HepG2 (cell line): ENCODE data around the gene TNFAIP3. TPM values are rescaled to one million over a fixed set of nuclear protein-coding genes. Genes with fewer than 3 reads are reported as not detected.

Experiments
- BCL6 ChIP-seq: IDR thresholded peaks from 2 replicates; pipeline ENCODE4 v1.6.1; 2016; ENCODE audit warnings: missing genetic modification reagents, missing compliant biosample characterization
- CREM ChIP-seq, 2 experiments: sonication (generic) in 1 of 2; formaldehyde crosslinking in 1 of 2; IDR thresholded peaks; 2 replicates each; pipeline versions ENCODE4 v1.4.0 to v1.6.1; 2016 to 2020; ENCODE audit warnings: antibody characterized with exemption in 1 of 2, mild to moderate bottlenecking in 1 of 2, missing genetic modification reagents in 1 of 2
- GABPA ChIP-seq, 2 experiments: IDR thresholded peaks; 2 replicates each; pipeline ENCODE4 v1.6.1; 2011 to 2016; ENCODE audit warnings: low read depth in 2 of 2, low read length in 1 of 2, missing biosample characterization in 1 of 2, missing genetic modification characterization in 1 of 2
- XRCC5 ChIP-seq: fragments of 200-400 bp; formaldehyde crosslinking; optimal IDR thresholded peaks from 2 replicates; pipeline ENCODE3; 2017; ENCODE audit warnings: mild to moderate bottlenecking, low read length
- ZNF230 ChIP-seq: sonication (generic); formaldehyde crosslinking; IDR thresholded peaks from 2 replicates; pipeline ENCODE4 v1.4.0; 2020; ENCODE audit warnings: mild to moderate bottlenecking, missing genetic modification reagents
- ZNF660 ChIP-seq: sonication (generic); formaldehyde crosslinking; IDR thresholded peaks from 2 replicates; pipeline ENCODE4 v1.5.1; 2020; ENCODE audit warnings: mild to moderate bottlenecking, low read depth, missing genetic modification reagents, borderline replicate concordance
- polyA plus RNA-seq, 8 experiments: library from polyadenylated mRNA; depleted of rRNA in 3 of 8; stranded (reverse) in 7 of 8; unstranded in 1 of 8; fragments of >200 nt; fragmentation: Illumina TruSeq in 4 of 8; extraction: Trizol in 4 of 8; gene quantifications; 2 replicates each; pipeline versions ENCODE4 v1.2.1 to v1.2.3, GENCODE V29; 2011 to 2016; ENCODE audit warnings: low read depth in 4 of 8, missing spikeins in 1 of 8, mixed read lengths in 1 of 8; ENCODE audit not compliant: insufficient read depth in 1 of 8
- total RNA-seq, 5 experiments: library from RNA; depleted of rRNA; stranded (reverse); fragments of >200 nt; fragmentation: Illumina TruSeq; extraction: Trizol; gene quantifications; 2 replicates each; pipeline ENCODE4 v1.2.3, GENCODE V29; 2016; ENCODE audit warnings: low read depth in 1 of 5
- TF ChIP-seq, protein P1 (sequence below): sonication (generic); formaldehyde crosslinking; IDR thresholded peaks from 2 replicates; pipeline ENCODE4 v1.5.0; 2020; ENCODE audit warnings: mild to moderate bottlenecking, missing genetic modification reagents, borderline replicate concordance

Gene TNFAIP3
- total and polyA plus RNA-seq, 2 of the 13 experiments (the other 11 are each of a cell fraction or from before 2014, with no cell fraction given), result 28.2 to 47.1 TPM

DNA sequence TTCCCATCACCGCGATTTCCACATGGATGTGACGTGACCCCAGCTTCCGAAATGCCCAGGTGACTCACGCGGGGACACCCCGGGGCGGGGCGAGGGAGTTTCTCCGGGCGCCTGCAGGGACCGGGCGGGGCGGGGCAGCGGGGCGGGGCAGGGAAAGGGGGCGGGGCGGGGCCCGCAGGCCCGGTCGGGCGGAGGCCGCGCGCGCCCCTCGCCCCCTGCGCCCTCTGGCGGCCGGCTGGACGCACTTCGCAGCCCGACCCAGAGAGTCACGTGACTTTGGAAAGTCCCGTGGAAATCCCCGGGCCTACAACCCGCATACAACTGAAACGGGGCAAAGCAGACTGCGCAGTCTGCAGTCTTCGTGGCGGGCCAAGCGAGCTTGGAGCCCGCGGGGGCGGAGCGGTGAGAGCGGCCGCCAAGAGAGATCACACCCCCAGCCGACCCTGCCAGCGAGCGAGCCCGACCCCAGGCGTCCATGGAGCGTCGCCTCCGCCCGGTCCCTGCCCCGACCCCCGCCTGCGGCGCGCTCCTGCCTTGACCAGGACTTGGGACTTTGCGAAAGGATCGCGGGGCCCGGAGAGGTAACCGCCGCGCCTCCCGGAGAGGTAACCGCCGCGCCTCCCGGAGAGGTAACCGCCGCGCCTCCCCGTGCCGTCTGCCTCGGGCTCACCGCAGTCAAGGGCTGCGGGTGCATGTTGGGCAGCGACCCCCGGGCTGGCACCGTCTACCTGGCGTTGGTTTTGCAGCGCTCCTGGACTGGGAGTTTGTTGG lies at the start of gene TNFAIP3 (continued):
- no peak; the same call in 1 of the 2 replicates for TF ChIP-seq CREM (IDR thresholded peaks at IDR 0.05)
- no peak for TF ChIP-seq CREM (CRISPR knock-in tag; IDR thresholded peaks at IDR 0.05)
- 0 out of 2 replicates have a peak, but pooled peaks have one; percentile 40 for TF ChIP-seq ZNF230 (CRISPR knock-in tag)
- TF ChIP-seq GABPA (IDR thresholded peaks at IDR 0.05; ENCODE audit: low read depth, low read length), result peak; percentile 45
- TF ChIP-seq GABPA (CRISPR knock-in tag; IDR thresholded peaks at IDR 0.05; ENCODE audit: low read depth), result peak; percentile 75
- TF ChIP-seq ZNF660 (CRISPR knock-in tag), result no peak
- peak; percentile 84 for TF ChIP-seq BCL6 (CRISPR knock-in tag)
- TF ChIP-seq, protein P1, sequence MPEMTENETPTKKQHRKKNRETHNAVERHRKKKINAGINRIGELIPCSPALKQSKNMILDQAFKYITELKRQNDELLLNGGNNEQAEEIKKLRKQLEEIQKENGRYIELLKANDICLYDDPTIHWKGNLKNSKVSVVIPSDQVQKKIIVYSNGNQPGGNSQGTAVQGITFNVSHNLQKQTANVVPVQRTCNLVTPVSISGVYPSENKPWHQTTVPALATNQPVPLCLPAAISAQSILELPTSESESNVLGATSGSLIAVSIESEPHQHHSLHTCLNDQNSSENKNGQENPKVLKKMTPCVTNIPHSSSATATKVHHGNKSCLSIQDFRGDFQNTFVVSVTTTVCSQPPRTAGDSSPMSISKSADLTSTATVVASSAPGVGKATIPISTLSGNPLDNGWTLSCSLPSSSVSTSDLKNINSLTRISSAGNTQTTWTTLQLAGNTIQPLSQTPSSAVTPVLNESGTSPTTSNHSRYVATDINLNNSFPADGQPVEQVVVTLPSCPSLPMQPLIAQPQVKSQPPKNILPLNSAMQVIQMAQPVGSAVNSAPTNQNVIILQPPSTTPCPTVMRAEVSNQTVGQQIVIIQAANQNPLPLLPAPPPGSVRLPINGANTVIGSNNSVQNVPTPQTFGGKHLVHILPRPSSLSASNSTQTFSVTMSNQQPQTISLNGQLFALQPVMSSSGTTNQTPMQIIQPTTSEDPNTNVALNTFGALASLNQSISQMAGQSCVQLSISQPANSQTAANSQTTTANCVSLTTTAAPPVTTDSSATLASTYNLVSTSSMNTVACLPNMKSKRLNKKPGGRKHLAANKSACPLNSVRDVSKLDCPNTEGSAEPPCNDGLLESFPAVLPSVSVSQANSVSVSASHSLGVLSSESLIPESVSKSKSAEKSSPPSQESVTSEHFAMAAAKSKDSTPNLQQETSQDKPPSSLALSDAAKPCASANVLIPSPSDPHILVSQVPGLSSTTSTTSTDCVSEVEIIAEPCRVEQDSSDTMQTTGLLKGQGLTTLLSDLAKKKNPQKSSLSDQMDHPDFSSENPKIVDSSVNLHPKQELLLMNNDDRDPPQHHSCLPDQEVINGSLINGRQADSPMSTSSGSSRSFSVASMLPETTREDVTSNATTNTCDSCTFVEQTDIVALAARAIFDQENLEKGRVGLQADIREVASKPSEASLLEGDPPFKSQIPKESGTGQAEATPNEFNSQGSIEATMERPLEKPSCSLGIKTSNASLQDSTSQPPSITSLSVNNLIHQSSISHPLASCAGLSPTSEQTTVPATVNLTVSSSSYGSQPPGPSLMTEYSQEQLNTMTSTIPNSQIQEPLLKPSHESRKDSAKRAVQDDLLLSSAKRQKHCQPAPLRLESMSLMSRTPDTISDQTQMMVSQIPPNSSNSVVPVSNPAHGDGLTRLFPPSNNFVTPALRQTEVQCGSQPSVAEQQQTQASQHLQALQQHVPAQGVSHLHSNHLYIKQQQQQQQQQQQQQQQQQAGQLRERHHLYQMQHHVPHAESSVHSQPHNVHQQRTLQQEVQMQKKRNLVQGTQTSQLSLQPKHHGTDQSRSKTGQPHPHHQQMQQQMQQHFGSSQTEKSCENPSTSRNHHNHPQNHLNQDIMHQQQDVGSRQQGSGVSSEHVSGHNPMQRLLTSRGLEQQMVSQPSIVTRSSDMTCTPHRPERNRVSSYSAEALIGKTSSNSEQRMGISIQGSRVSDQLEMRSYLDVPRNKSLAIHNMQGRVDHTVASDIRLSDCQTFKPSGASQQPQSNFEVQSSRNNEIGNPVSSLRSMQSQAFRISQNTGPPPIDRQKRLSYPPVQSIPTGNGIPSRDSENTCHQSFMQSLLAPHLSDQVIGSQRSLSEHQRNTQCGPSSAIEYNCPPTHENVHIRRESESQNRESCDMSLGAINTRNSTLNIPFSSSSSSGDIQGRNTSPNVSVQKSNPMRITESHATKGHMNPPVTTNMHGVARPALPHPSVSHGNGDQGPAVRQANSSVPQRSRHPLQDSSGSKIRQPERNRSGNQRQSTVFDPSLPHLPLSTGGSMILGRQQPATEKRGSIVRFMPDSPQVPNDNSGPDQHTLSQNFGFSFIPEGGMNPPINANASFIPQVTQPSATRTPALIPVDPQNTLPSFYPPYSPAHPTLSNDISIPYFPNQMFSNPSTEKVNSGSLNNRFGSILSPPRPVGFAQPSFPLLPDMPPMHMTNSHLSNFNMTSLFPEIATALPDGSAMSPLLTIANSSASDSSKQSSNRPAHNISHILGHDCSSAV, result no peak; the same call in 1 of the 2 replicates
- peak; percentile 62 for TF ChIP-seq XRCC5
- TF ChIP-seq, all 625 proteins: peak for 390
